K562 (cell line): ENCODE measurements around the gene OR51L1. TPM values are rescaled to one million over a fixed set of nuclear protein-coding genes. Genes with fewer than 3 reads are reported as not detected.

ENCODE experiments used
- ATAC-seq: fragments of 200-7000 bp; cut with Tn5 transposase; 3 replicates; pipeline ENCODE4 v1.9.1; 2020; ENCODE audit warnings: moderate library complexity
- BruUV-seq: library from RNA; stranded (reverse); fragments of 400-500 nt; replicated peaks from 2 replicates; lab custom pipeline; 2021; lab: Mats Ljungman, UMichigan
- CTCF ChIA-PET: fragments of 300-600 bp; formaldehyde crosslinking; extraction: SDS; loops from one replicate; lab custom pipeline; 2021; ENCODE audit warnings: low intra/inter-chr PET ratio; lab: Yijun Ruan, JAX
- POLR2A ChIA-PET: fragments of 300-600, 350-650 bp; sonication (Branson Sonifier 250); formaldehyde crosslinking; extraction: SDS; loops from one replicate; lab custom pipeline; 2021; ENCODE audit warnings: antibody characterized with exemption, inconsistent platforms; lab: Yijun Ruan, JAX
- DNase-seq, 4 experiments: peaks; one replicate each; pipeline versions ENCODE4 v3.0.0 to v3.0.0-alpha.2; 2011 to 2018; ENCODE audit warnings: low spot score in 3 of 4, mixed read lengths in 3 of 4; ENCODE audit errors: extremely low read depth in 1 of 4
- FAIRE-seq: peaks from 2 replicates; lab custom pipeline; 2011; peaks lifted over from hg19 to GRCh38; lab: Jason Lieb, UNC
- H2AFZ ChIP-seq: 2 replicates; pipeline ENCODE4 v1.6.0; 2011; ENCODE audit warnings: low read depth, low read length, control low read depth, inconsistent platforms
- H3K27ac ChIP-seq: fragments of 200-600 bp; 3 replicates; pipeline ENCODE4 v1.8.0; 2011; ENCODE audit warnings: low read depth, mild to moderate bottlenecking, control low read depth, inconsistent platforms, low read length, moderate library complexity, mixed read lengths; ENCODE audit errors: extremely low read depth
- H3K27me3 ChIP-seq, 2 experiments: fragments of 300-600 bp in 1 of 2; 2 replicates in 1 of 2; 3 replicates in 1 of 2; pipeline versions ENCODE4 v1.6.0 to v1.8.0; 2011; ENCODE audit warnings: inconsistent platforms in 2 of 2, low read length in 2 of 2, mild to moderate bottlenecking in 1 of 2, mixed read lengths in 1 of 2, moderate library complexity in 1 of 2; ENCODE audit not compliant: control insufficient read depth in 2 of 2, insufficient read depth in 2 of 2
- H3K36me3 ChIP-seq: fragments of 300-600 bp; 3 replicates; pipeline ENCODE4 v1.8.0; 2011; ENCODE audit warnings: mild to moderate bottlenecking, low read length, inconsistent platforms; ENCODE audit not compliant: control insufficient read depth, insufficient read depth
- H3K4me1 ChIP-seq, 2 experiments: fragments of 200-600 bp in 1 of 2; replicated peaks in 1 of 2; 2 replicates in 1 of 2; 3 replicates in 1 of 2; pipeline versions ENCODE4 v1.5.1 to v1.8.0; 2011; ENCODE audit warnings: inconsistent platforms in 2 of 2, low read length in 2 of 2, mild to moderate bottlenecking in 1 of 2, mixed read lengths in 1 of 2, moderate library complexity in 1 of 2; ENCODE audit not compliant: control insufficient read depth in 2 of 2, insufficient read depth in 2 of 2
- H3K4me2 ChIP-seq: 2 replicates; pipeline ENCODE4 v1.6.1; 2011; ENCODE audit warnings: low read length, control low read depth, inconsistent platforms, mixed read lengths; ENCODE audit not compliant: insufficient read depth
- H3K4me3 ChIP-seq: fragments of 200-600 bp; sonication (generic), shearing (Covaris generic); 2 replicates; pipeline ENCODE4 v1.5.1; 2016; ENCODE audit warnings: control low read depth, inconsistent platforms
- H3K79me2 ChIP-seq: fragments of 200-600 bp; 3 replicates; pipeline ENCODE4 v1.8.0; 2011; ENCODE audit warnings: low read length, inconsistent platforms; ENCODE audit not compliant: control insufficient read depth, insufficient read depth
- H3K9ac ChIP-seq, 2 experiments: 2 replicates each; pipeline versions ENCODE4 v1.6.0 to v1.6.1; 2011; ENCODE audit warnings: low read depth in 2 of 2, low read length in 2 of 2, control low read depth in 1 of 2, inconsistent platforms in 1 of 2, mild to moderate bottlenecking in 1 of 2, mixed read lengths in 1 of 2; ENCODE audit not compliant: insufficient read depth in 1 of 2
- H3K9me1 ChIP-seq: one replicate; pipeline ENCODE4 v1.6.0; 2011; ENCODE audit warnings: inconsistent platforms, mild to moderate bottlenecking, low read length, moderate library complexity; ENCODE audit not compliant: control insufficient read depth, insufficient read depth
- H3K9me3 ChIP-seq: replicated peaks from 2 replicates; pipeline ENCODE4 v1.5.1; 2011; ENCODE audit warnings: low read depth, low read length, inconsistent platforms; ENCODE audit not compliant: control insufficient read depth, insufficient read depth
- H4K20me1 ChIP-seq: replicated peaks from 2 replicates; pipeline ENCODE4 v1.6.1; 2011; ENCODE audit warnings: low read length, inconsistent platforms, mixed read lengths; ENCODE audit not compliant: control insufficient read depth, insufficient read depth
- AFF4 ChIP-seq: sonication (generic); formaldehyde crosslinking; IDR thresholded peaks from 2 replicates; pipeline ENCODE4 v1.8.0; 2023; ENCODE audit warnings: mild to moderate bottlenecking, missing genetic modification reagents
- ARID2 ChIP-seq: fragments of 450-650 bp; IDR thresholded peaks from 2 replicates; pipeline ENCODE4 v1.6.1; 2017; ENCODE audit warnings: antibody characterized with exemption, mild to moderate bottlenecking
- ARID4B ChIP-seq: sonication (generic); formaldehyde crosslinking; IDR thresholded peaks from 2 replicates; pipeline ENCODE4 v1.8.0; 2022; ENCODE audit warnings: mild to moderate bottlenecking, missing genetic modification reagents
- ASH1L ChIP-seq: fragments of 450-650 bp; IDR thresholded peaks from 2 replicates; pipeline ENCODE4 v1.6.1; 2018; ENCODE audit warnings: borderline replicate concordance, mild to moderate bottlenecking, low read depth; ENCODE audit not compliant: partially characterized antibody
- CHD2 ChIP-seq: IDR thresholded peaks from 2 replicates; pipeline ENCODE4 v1.6.1; 2011; ENCODE audit warnings: low read depth, low read length
- GABPB2 ChIP-seq: fragments of 250-450 bp; sonication (Bioruptor Pico); conservative IDR thresholded peaks from 2 replicates; pipeline ENCODE4 v1.5.1; 2021; ENCODE audit warnings: mild to moderate bottlenecking
- PYGO2 ChIP-seq: fragments of 450-650 bp; IDR thresholded peaks from 2 replicates; pipeline ENCODE4 v1.6.1; 2016; ENCODE audit warnings: mild to moderate bottlenecking, missing genetic modification characterization, moderate library complexity, missing compliant biosample characterization
- SMAD4 ChIP-seq: fragments of 250-450 bp; sonication (Bioruptor Pico); conservative IDR thresholded peaks from 2 replicates; pipeline ENCODE4 v1.8.0; 2021; ENCODE audit warnings: inconsistent platforms, mild to moderate bottlenecking, moderate library complexity
- SMARCA5 ChIP-seq: fragments of 450-650 bp; IDR thresholded peaks from 2 replicates; pipeline ENCODE4 v1.6.1; 2016
- SP1 ChIP-seq: sonication (generic); formaldehyde crosslinking; IDR thresholded peaks from 2 replicates; pipeline ENCODE4 v1.8.1; 2022; ENCODE audit warnings: mild to moderate bottlenecking, missing genetic modification reagents
- SRSF1 ChIP-seq: fragments of 200-400 bp; formaldehyde crosslinking; IDR thresholded peaks from 2 replicates; pipeline ENCODE4 v1.6.1; 2017; ENCODE audit warnings: mild to moderate bottlenecking, low read depth, low read length, moderate library complexity
- U2AF1 ChIP-seq: fragments of 200-400 bp; formaldehyde crosslinking; optimal IDR thresholded peaks from 2 replicates; pipeline ENCODE3; 2017; ENCODE audit warnings: mild to moderate bottlenecking, low read depth, low read length, moderate library complexity
- ZFX ChIP-seq: sonication (generic); formaldehyde crosslinking; IDR thresholded peaks from 2 replicates; pipeline ENCODE4 v1.8.0; 2022; ENCODE audit warnings: mild to moderate bottlenecking, missing genetic modification reagents, moderate library complexity
- ZNF3 ChIP-seq: fragments of 250-450 bp; sonication (Bioruptor Pico); IDR thresholded peaks from 2 replicates; pipeline ENCODE4 v1.5.0; 2021; ENCODE audit warnings: mild to moderate bottlenecking, moderate library complexity
- WGBS: fragments of 100-300 bp; shearing (Covaris generic); methylation state at CpG from one replicate; pipeline ENCODE4 v1.1.6; 2016; ENCODE audit warnings: low coverage, mixed read lengths; ENCODE audit not compliant: insufficient coverage; ENCODE audit errors: missing lambda C conversion rate; 5-methylcytosine and 5-hydroxymethylcytosine counted together
- in situ Hi-C: fragments of 300-500 bp; cut with MboI; formaldehyde crosslinking; loops from 4 replicates; pipeline ENCODE4 v1.15.0; 2018; ENCODE audit warnings: inconsistent platforms, mixed read lengths
- intact Hi-C: fragments of 100-400 bp; cut with micrococcal nuclease; formaldehyde crosslinking; loops from 2 replicates; pipeline ENCODE4 v1.14.2; 2022
- polyA plus RNA-seq, 8 experiments: library from polyadenylated mRNA; depleted of rRNA in 4 of 8; stranded (reverse) in 5 of 8; unstranded in 3 of 8; fragments of >200 nt; fragmentation: Nextera tagmentation in 2 of 8; fragmentation: Illumina TruSeq in 1 of 8; extraction: Ambion mirVana in 2 of 8; extraction: Trizol in 1 of 8; gene quantifications; 2 replicates each; pipeline versions ENCODE4 v1.2.1 to v1.2.3, GENCODE V29; 2011 to 2014; ENCODE audit warnings: inconsistent platforms in 1 of 8, missing spikeins in 1 of 8
- total RNA-seq, 7 experiments: library from RNA; depleted of rRNA in 6 of 7; stranded (reverse); fragments of >200 nt in 6 of 7; fragmentation: Illumina TruSeq in 2 of 7; extraction: Trizol in 2 of 7; gene quantifications; 2 replicates each; pipeline versions ENCODE4 v1.2.1 to v1.2.3, GENCODE V29; 2011 to 2021; ENCODE audit warnings: low replicate concordance in 1 of 7

The OR51L1 gene
- total and polyA plus RNA-seq, 9 of the 15 experiments (the other 6 are each of a cell fraction or from before 2014, with no cell fraction given) = not detected

GRCh38 chr11:5038341-5038740, 43.7 kb downstream of the OR51L1 start (continued):
- TF ChIP-seq ARID4B (no peak), CHD2 (no peak), SRSF1 (no peak), SMAD4 (no peak)

GRCh38 chr11:5040876-5041275, 46.2 kb downstream of the OR51L1 start:
- intact Hi-C loops = no loop called here
- no peak for TF ChIP-seq ZFX (CRISPR knock-in tag)
- TF ChIP-seq SP1 (CRISPR knock-in tag) = no peak
- TF ChIP-seq ASH1L = no peak
- no peak for TF ChIP-seq ARID2
- TF ChIP-seq GABPB2 (CRISPR knock-in tag) = no peak
- no peak for TF ChIP-seq PYGO2 (tag)
- no peak for TF ChIP-seq U2AF1
- TF ChIP-seq SMARCA5 = no peak
- TF ChIP-seq ZNF3 = no peak
- TF ChIP-seq AFF4 (CRISPR knock-in tag) = no peak

More at GRCh38 chr11:5040876-5041275, 46.2 kb downstream of the OR51L1 start:
- no peak overlapping the region for H3K4me3 ChIP-seq
- no TSS peak for BruUV-seq
- H3K27me3 ChIP-seq = peaks cover 2 to 5% of the 10 kb centered on the region in 2 experiments; a peak in 2 of 5 replicates
- H4K20me1 ChIP-seq = no peaks in the 10 kb centered on the region
- no peaks in the 10 kb centered on the region for H3K9me1 ChIP-seq
- WGBS = 3% methylated on average over 4 of the region's 4 CpGs
- no peaks in the 10 kb centered on the region for H3K9me3 ChIP-seq
- no peaks in the 10 kb centered on the region for H3K36me3 ChIP-seq
- H3K27ac ChIP-seq = no peak overlapping the region
- ATAC-seq (no peak), FAIRE-seq (no peak), DNase-seq (no peak)
- no peak overlapping the region for H3K9ac ChIP-seq
- POLR2A ChIA-PET = no interaction called here
- H2AFZ ChIP-seq = no peak overlapping the region
- in situ Hi-C loops = no loop called here
- no peaks in the 10 kb centered on the region for H3K4me1 ChIP-seq
- H3K4me2 ChIP-seq = no peak overlapping the region
- H3K79me2 ChIP-seq = no peaks in the 10 kb centered on the region
- CTCF ChIA-PET = no interaction called here
